Dendritic cell treated with granulocyte-macrophage colony-stimulating factor and Interleukin-4, amounts not matched to agents 40 ng/mL and 50 ng/mL, for 4 days (primary cell): Measurements from ENCODE around the gene NELFCD.
A peak's percentile ranks its signal among the peaks of the same experiment; 100 is the strongest.
"Not testable (repeated sequence)": the region's sequence is repeated elsewhere in the genome, so short reads cannot be mapped to it uniquely, and the experiment has no call there.

ENCODE experiments used
- H3K27ac Mint-ChIP-seq: one replicate; pipeline ENCODE4 v1.8.0; 2022; ENCODE audit warnings: mild to moderate bottlenecking, mixed read lengths
- H3K27me3 Mint-ChIP-seq: one replicate; pipeline ENCODE4 v1.8.0; 2022; ENCODE audit warnings: mild to moderate bottlenecking, mixed read lengths
- H3K36me3 Mint-ChIP-seq: one replicate; pipeline ENCODE4 v1.8.0; 2022; ENCODE audit warnings: low read depth, mixed read lengths
- H3K4me1 Mint-ChIP-seq: one replicate; pipeline ENCODE4 v1.8.0; 2022; ENCODE audit warnings: low read depth, mixed read lengths
- H3K4me3 Mint-ChIP-seq: one replicate; pipeline ENCODE4 v1.8.0; 2022; ENCODE audit warnings: mild to moderate bottlenecking, moderate library complexity, mixed read lengths
- H3K9me3 Mint-ChIP-seq: one replicate; pipeline ENCODE4 v1.8.0; 2022; ENCODE audit warnings: mixed read lengths
- intact Hi-C: fragments of 100-400 bp; cut with micrococcal nuclease; formaldehyde crosslinking; loops from one replicate; pipeline ENCODE4 v1.15.0; 2022

Gene NELFCD

DNA sequence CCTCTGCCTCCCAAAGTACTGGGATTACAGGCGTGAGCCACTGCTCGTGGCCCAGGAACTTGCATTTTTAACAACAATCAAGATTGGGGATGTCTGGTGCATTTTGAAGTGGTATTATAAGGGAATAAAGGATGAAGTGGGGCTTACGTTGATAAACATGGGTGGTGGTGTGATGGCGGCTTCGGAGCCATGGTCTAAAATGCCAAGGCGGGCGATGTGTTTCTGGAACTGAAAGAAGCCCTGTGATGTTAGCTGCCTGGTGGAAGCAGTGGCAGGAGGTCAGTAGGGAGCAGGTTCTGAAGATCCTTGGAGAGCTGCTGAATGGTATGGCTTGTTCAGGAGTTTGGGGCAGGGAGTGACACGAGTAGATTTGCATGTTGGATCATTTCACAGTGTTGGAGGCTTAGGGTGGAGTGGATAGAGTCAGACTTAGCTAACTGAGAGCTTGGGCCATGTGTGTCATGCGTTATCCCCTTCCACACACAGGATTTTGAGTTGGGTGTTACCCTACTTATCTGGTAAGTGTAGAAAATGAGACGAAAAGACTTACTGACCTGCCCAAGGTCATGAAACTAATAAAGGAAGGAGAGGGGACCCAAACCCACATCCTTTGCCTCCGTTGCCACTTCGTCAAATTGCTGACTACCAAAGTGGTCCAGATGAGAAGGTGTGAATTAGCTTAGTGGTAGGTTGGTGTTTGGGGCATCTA lies 1.5 kb downstream of the NELFCD start:
- Mint-ChIP-seq H3K9me3 (no peaks in the 10 kb centered on the region), H3K27ac (no peak overlapping the region), H3K4me1 (peaks cover 48% of the 10 kb centered on the region), H3K4me3 (peak overlapping the region; percentile 75), H3K36me3 (peaks cover 25% of the 10 kb centered on the region), H3K27me3 (peaks cover 5% of the 10 kb centered on the region)
- intact Hi-C loops: loop anchor here (5.0 to 10.0 kb wide), 2 partner anchors 52 to 90 kb away; partner anchors contain the start of gene ATP5F1E

DNA sequence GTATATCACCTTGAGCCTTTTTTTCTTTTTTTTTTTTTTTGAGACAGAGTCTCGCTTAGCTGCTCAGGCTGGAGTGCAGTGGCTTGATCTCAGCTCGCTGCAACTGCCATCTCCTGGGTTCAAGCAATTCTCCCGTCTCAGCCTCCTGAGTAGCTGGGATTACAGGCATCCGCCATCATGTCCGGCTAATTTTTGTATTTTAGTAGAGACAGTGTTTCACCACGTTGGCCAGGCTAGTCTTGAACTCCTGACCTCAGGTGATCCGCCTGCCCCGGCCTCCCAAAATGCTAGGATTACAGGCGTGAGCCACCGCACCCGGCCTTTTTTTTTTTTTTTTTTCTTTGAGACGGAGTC lies 2.0 kb downstream of the NELFCD start:
- not testable (repeated sequence) for H3K27me3 Mint-ChIP-seq, H3K4me3 Mint-ChIP-seq, H3K9me3 Mint-ChIP-seq, H3K27ac Mint-ChIP-seq
- intact Hi-C loops: loop anchor here (5.0 to 10.0 kb wide), 2 partner anchors 52 to 91 kb away; partner anchors contain the start of gene ATP5F1E
- Mint-ChIP-seq H3K36me3 (peaks cover 30% of the 10 kb centered on the region), H3K4me1 (peaks cover 51% of the 10 kb centered on the region)

DNA sequence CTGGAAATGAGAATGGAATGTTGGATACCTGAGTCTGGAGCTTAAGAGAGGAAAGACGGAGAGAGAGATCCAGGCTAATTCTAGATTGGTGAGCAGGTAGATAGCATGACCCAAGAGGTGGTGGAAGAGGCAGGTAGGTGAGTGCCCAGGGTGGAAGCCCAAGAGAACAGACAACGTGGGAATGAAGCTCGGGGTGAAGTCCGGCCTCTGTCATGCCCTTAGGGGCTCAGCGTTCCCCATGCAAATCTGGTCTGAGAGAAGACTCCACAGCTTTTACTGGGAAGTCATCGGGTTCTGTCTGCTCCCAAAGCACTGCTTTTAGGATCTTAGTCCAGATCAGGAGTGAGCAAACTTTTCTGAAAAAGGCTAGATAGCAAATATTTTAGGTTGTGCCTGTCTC lies 3.6 kb downstream of the NELFCD start:
- Mint-ChIP-seq H3K9me3 (no peaks in the 10 kb centered on the region), H3K36me3 (peaks cover 46% of the 10 kb centered on the region), H3K4me1 (peaks cover 45% of the 10 kb centered on the region), H3K4me3 (no peak overlapping the region), H3K27ac (no peak overlapping the region), H3K27me3 (no peaks in the 10 kb centered on the region)
- intact Hi-C loops: loop anchor here (5.0 to 10.0 kb wide), 2 partner anchors 50 to 92 kb away; partner anchors contain the start of gene ATP5F1E

- H3K4me3 Mint-ChIP-seq: no peak overlapping the region
- no peaks in the 10 kb centered on the region for H3K9me3 Mint-ChIP-seq
- H3K4me1 Mint-ChIP-seq: peaks cover 45% of the 10 kb centered on the region
- no peak overlapping the region for H3K27ac Mint-ChIP-seq
- no peaks in the 10 kb centered on the region for H3K27me3 Mint-ChIP-seq
- peaks cover 56% of the 10 kb centered on the region for H3K36me3 Mint-ChIP-seq
- intact Hi-C loops: loop anchor here (10.0 kb wide), 1 partner anchor 49 kb away; the partner anchor contains the start of gene ATP5F1E
These were observed 4.6 kb downstream of the NELFCD start for GRCh38 chr20:58985656-58986055.

DNA sequence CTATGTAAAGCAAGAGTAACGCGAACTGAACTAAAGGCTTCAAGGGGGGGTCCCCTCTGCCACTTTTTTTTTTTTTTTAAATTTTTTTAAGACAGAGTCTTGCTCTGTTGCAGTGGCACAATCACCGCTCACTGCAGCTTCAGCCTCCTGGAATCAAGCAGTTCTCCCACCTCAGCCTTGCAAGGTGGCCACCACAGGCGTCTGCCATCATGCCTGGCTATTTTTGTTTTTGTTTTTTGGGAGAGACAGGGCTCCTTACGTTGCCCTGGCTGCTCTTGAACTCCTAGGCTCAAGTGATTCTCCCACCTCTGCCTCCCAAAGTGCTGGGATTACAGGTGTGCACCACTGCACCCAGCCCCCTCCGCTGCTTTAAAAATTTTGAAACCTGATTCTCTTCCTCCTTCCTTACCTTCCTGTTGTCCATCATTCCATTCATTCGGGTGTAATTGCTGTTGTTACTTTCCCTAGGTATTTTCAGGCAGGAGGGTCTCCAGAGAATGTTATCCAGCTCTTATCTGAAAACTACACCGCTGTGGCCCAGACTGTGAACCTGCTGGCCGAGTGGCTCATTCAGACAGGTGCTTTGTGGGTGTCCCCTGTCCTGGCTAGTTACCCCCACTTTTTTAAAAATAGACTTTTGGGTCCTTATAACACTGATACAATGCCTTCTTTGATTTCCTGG lies 5.4 kb downstream of the NELFCD start:
- H3K9me3 Mint-ChIP-seq: no peaks in the 10 kb centered on the region
- H3K4me1 Mint-ChIP-seq: peaks cover 45% of the 10 kb centered on the region
- H3K4me3 Mint-ChIP-seq: no peak overlapping the region
- H3K27me3 Mint-ChIP-seq: no peaks in the 10 kb centered on the region
- intact Hi-C loops: loop anchor here (10.0 kb wide), 1 partner anchor 48 kb away; the partner anchor contains the start of gene ATP5F1E
- no peak overlapping the region for H3K27ac Mint-ChIP-seq
- H3K36me3 Mint-ChIP-seq: peaks cover 63% of the 10 kb centered on the region

GRCh38 chr20:58986968-58987517 lies 6.0 kb downstream of the NELFCD start:
- intact Hi-C loops: loop anchor here (10.0 kb wide), 1 partner anchor 48 kb away; the partner anchor contains the start of gene ATP5F1E
- H3K36me3 Mint-ChIP-seq: peaks cover 69% of the 10 kb centered on the region
- H3K4me1 Mint-ChIP-seq: peaks cover 45% of the 10 kb centered on the region
- H3K27ac Mint-ChIP-seq: no peak overlapping the region
- no peaks in the 10 kb centered on the region for H3K27me3 Mint-ChIP-seq
- H3K9me3 Mint-ChIP-seq: no peaks in the 10 kb centered on the region
- H3K4me3 Mint-ChIP-seq: no peak overlapping the region

- Mint-ChIP-seq H3K27me3 (no peaks in the 10 kb centered on the region), H3K27ac (no peak overlapping the region), H3K4me1 (peaks cover 36% of the 10 kb centered on the region), H3K4me3 (no peak overlapping the region), H3K36me3 (peaks cover 77% of the 10 kb centered on the region), H3K9me3 (no peaks in the 10 kb centered on the region)
- intact Hi-C loops: loop anchor here (10.0 kb wide), 1 partner anchor 47 kb away; the partner anchor contains the start of gene ATP5F1E
These were observed 6.9 kb downstream of the NELFCD start for GRCh38 chr20:58987790-58988564.

GRCh38 chr20:58988565-58988882 lies 7.5 kb downstream of the NELFCD start:
- H3K27ac Mint-ChIP-seq: no peak overlapping the region
- peaks cover 35% of the 10 kb centered on the region for H3K4me1 Mint-ChIP-seq
- intact Hi-C loops: loop anchor here (10.0 kb wide), 1 partner anchor 46 kb away; the partner anchor contains the start of gene ATP5F1E
- H3K27me3 Mint-ChIP-seq: no peaks in the 10 kb centered on the region
- no peaks in the 10 kb centered on the region for H3K9me3 Mint-ChIP-seq
- H3K36me3 Mint-ChIP-seq: peaks cover 83% of the 10 kb centered on the region
- H3K4me3 Mint-ChIP-seq: no peak overlapping the region

DNA sequence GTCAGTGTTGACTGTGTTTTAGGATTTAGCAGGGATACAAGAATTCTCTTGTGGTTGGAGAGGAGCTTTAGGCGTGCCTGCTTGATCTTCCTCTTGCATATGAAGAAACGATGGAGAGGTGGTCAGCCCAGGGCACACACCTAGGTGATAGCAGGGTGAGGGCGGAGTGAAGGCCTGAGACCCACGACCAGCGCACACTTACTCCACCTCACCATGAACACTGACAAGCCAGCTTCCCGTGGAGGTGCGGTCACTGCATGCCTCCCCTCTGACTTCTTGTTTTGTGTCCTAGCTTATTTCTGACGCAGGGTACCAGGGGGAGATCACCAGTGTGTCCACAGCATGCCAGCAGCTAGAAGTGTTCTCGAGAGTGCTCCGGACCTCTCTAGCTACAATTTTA lies 8.1 kb downstream of the NELFCD start:
- intact Hi-C loops: loop anchor here (10.0 kb wide), 1 partner anchor 46 kb away; the partner anchor contains the start of gene ATP5F1E
- no peak overlapping the region for H3K27ac Mint-ChIP-seq

GRCh38 chr20:58990651-58991445 lies 9.8 kb downstream of the NELFCD start:
- H3K27me3 Mint-ChIP-seq: no peaks in the 10 kb centered on the region
- H3K27ac Mint-ChIP-seq: no peak overlapping the region
- intact Hi-C loops: loop anchor here (5.0 kb wide), 1 partner anchor 94 kb away; no protein-coding TSS in a partner anchor
- no peaks in the 10 kb centered on the region for H3K9me3 Mint-ChIP-seq
- H3K36me3 Mint-ChIP-seq: peaks cover 98% of the 10 kb centered on the region
- H3K4me1 Mint-ChIP-seq: peaks cover 21% of the 10 kb centered on the region
- no peak overlapping the region for H3K4me3 Mint-ChIP-seq

More for the DNA sequence above, 8.1 kb downstream of the NELFCD start:
- no peaks in the 10 kb centered on the region for H3K27me3 Mint-ChIP-seq
- H3K36me3 Mint-ChIP-seq: peaks cover 89% of the 10 kb centered on the region
- no peaks in the 10 kb centered on the region for H3K9me3 Mint-ChIP-seq
- no peak overlapping the region for H3K4me3 Mint-ChIP-seq
- H3K4me1 Mint-ChIP-seq: peaks cover 29% of the 10 kb centered on the region

DNA sequence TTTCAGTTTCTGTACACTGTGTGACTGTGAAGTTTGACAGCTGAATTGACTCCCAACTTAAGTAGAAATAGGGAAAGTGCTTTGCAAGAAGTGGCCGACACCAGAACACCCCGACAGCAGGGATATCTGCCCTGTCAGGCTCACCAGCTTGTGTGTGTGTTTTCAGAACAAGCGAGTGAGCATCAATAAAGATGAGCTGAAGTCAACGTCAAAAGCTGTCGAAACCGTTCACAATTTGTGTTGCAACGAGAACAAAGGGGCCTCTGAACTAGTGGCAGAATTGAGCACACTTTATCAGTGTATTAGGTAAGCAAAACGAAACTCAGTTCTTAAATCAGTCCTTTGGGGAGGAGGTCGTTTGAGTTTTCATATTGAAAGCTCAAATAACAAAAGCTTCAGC lies 10.7 kb downstream of the NELFCD start:
- peak overlapping the region; percentile 66 for H3K27ac Mint-ChIP-seq
- no peak overlapping the region for H3K4me3 Mint-ChIP-seq
- H3K27me3 Mint-ChIP-seq: no peaks in the 10 kb centered on the region
- H3K36me3 Mint-ChIP-seq: peaks cover 98% of the 10 kb centered on the region
- intact Hi-C loops: loop anchor here (5.0 kb wide), 1 partner anchor 94 kb away; no protein-coding TSS in a partner anchor
- H3K9me3 Mint-ChIP-seq: no peaks in the 10 kb centered on the region
- peaks cover 24% of the 10 kb centered on the region for H3K4me1 Mint-ChIP-seq

DNA sequence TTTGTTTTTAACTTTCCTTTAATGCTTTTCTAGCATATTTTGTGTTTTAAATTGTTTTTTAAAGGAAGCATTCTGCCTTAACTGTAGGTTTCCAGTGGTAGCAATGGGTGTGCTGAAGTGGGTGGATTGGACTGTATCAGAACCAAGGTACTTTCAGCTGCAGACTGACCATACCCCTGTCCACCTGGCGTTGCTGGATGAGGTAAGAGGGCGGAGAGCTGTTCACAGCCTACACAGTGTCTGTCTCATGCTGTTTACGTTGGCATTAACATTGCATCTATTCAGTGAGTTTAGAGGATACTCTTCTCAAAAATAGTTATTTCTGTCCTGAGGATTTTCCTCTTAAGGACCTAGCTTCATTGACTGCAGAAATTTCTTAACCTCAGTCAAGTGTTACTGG lies 11.9 kb downstream of the NELFCD start:
- H3K27me3 Mint-ChIP-seq: no peaks in the 10 kb centered on the region
- intact Hi-C loops: loop anchor here (5.0 kb wide), 1 partner anchor 96 kb away; no protein-coding TSS in a partner anchor
- H3K36me3 Mint-ChIP-seq: peaks cover 98% of the 10 kb centered on the region
- peaks cover 29% of the 10 kb centered on the region for H3K4me1 Mint-ChIP-seq
- peak overlapping the region; percentile 41 for H3K27ac Mint-ChIP-seq
- H3K4me3 Mint-ChIP-seq: no peak overlapping the region
- no peaks in the 10 kb centered on the region for H3K9me3 Mint-ChIP-seq
